SKM-1 (cell line): ENCODE data around the gene SLC25A25.
A peak's percentile ranks its signal among the peaks of the same experiment; 100 is the strongest.
"Not testable (repeated sequence)": the region's sequence is repeated elsewhere in the genome, so short reads cannot be mapped to it uniquely, and the experiment has no call there.

Source experiments
- DNase-seq: peaks from one replicate; lab custom pipeline; 2025; ENCODE audit not compliant: unreplicated experiment; lab: John Stamatoyannopoulos, UW

The SLC25A25 gene

DNA sequence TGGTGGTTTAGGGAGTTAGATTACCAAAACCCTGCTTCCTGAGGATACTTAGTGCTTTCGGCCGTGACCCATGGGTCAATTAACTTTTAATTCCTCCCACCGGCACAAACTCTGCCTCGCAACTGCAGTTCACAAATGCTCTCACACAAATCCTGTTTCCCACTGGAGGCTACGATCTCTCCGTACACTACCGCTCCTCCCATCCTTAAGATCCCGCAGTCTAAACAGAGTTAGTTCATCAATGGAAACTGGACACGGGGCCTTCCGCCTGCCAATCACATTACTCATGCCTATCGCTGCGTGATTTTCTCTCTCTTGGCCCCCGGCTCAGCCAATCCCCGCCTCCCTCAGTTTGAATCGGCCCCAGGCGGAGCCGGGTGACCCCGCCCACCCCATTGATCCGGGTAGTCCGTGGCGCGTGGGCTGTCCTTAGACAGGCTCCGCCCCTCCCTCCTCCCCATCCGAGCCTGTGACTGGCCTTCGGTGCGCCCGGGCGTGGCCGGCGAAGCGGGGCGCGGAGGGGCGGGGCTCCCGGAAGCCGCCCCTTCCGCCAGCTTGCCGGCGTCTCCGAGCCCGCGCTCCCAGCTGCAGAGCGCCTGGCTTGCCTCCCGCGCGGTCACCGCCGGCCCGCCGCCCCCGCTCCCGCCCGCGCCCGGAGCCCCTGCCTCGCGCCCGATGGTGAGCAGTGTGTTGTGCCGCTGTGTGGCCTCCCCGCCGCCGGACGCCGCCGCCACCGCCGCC lies at the start of gene SLC25A25:
Gene SLC25A25 (plus strand): TSS at position 588 of the 741 bp plus-strand sequence. CDS start 88 bp downstream, at position 676.
- DNase-seq = peak; percentile 98

GRCh38 chr9:128020692-128021091 lies 47.3 kb upstream of the SLC25A25 start:
- DNase-seq = no peak

GRCh38 chr9:128021098-128021497 lies 46.9 kb upstream of the SLC25A25 start:
- DNase-seq = no peak

DNA sequence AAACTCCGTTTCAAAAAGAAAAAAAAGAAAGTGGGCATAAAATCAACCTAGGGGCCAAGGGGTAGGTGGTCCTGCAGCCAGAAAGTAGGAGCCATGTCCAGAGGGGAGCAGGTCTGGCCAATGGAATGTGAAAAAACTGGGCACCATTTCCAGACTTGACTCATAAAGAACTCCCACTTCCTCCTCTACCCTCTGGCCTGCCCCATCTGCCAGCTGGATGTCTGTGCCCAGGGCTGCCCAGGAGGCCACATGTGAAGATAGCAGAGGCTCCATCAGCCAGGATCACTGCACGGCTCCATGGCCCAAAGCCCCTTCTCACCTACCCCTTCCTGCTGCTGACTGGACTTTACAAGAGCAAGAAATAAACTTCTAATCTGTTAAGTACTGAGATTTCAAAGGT lies 45.1 kb upstream of the SLC25A25 start:
- DNase-seq = no peak

- DNase-seq = not testable (repeated sequence)
Measured at GRCh38 chr9:128023671-128024070, 44.4 kb upstream of the SLC25A25 start.

GRCh38 chr9:128024761-128025308 lies 43.2 kb upstream of the SLC25A25 start:
- DNase-seq = no peak

DNA sequence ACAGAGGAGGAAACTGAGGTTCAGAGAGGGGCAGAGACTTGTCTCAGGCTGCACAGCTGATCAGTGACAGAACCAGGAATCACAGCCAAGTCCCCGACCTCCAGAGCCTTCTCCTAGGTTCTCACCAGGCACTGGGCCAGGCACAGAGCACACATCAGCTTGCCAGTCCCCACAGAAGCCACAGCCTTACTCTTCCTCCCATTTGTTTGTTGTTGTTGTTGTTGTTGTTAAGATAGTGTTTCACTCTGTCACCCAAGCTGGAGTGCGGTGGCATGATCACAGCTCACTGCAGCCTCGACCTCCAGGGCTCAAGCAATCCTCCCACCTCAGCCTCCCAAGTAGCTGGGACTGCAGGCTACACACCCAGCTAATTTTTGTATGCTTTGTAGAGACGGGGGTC lies 42.3 kb upstream of the SLC25A25 start:
- DNase-seq = no peak

DNA sequence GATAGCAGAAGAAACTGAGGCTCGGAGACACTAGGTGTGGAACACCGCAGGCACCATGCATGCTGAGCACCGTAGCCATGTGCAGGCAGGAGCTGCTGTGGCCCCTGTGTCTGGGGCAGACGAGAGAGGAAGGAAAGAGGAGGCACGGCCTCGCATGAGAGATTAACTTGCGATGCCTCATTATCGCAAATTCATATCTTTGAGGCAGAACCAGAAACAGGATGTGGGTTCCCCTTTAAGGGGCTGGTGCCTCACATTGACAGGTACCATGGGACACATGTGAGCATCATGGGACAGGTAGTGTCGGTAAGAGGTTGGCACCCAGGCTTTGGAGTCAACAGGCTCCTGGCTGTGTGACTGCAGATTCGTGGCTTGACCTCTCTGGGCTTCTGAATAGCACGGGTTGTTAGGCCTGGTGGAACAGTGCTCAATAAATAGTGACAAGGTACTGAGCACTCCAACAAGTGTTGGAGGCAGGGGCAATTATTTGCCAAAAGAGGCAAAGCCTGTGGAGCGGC lies 41.7 kb upstream of the SLC25A25 start:
- DNase-seq = no peak

- DNase-seq = peak; percentile 37
Measured at GRCh38 chr9:128026773-128027541, 41.1 kb upstream of the SLC25A25 start.

DNA sequence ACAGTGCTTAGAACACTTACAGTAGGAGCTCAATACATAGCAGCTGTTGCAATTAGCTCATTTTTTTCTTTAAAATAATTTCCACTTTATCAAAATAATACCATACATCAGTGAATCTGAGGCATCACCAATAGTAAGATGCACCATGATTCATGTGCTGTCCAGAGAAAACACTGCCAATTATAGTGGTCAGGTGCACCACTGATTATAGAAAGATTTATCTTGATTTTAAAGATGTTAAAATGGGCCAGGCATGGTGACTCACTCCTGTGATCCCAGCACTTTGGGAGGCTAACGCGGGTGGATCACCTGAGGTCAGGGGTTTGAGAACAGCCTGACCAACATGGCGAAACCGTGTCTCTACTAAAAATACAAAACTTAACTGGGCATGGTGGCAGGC lies 40.3 kb upstream of the SLC25A25 start:
- DNase-seq = no peak

- no peak for DNase-seq
Measured at GRCh38 chr9:128033609-128034008, 34.4 kb upstream of the SLC25A25 start.

GRCh38 chr9:128034821-128035652 lies 33.0 kb upstream of the SLC25A25 start:
- DNase-seq = peak; percentile 34

- not testable (repeated sequence) for DNase-seq
Measured at GRCh38 chr9:128036522-128036921, 31.5 kb upstream of the SLC25A25 start.

- not testable (repeated sequence) for DNase-seq
Measured at GRCh38 chr9:128040783-128041182, 27.2 kb upstream of the SLC25A25 start.

DNA sequence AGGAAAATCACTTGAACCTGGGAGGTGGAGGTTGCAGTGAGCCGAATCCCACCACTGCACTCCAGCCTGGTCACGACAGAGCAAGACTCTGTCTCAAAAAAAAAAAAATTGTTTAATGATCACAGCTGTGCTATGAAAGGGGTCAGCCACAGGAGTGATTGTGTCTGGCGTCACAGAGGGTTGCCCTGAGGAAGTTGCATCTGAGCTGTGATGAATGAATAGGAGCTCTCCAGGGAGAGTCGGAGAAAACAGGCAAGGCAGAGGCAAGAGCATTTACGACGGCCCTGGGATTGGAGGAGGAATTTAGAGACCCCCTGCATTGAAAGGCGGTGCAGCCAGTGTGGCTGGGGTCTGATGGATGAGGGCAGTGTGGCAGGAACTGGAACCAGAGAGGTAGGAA lies 26.0 kb upstream of the SLC25A25 start:
- DNase-seq = no peak

DNA sequence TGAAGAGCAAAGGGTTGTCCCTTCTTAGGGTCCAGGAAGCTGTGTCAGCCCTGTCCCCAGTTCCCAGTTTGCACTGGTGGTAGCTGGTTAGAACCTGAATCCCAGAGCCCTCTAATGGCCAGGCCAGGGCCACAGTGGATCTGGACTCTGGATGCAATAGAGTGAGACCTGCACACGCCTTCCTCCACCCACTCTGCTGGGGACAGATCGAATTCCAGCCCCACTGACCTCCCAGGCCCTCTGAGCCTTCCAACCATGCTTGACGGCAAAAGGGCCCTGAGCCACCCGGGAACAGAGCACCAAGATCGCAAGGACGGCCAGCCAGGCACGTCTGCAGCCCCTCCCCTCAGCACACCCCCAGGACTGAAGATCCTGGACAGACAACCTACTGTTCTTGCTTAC lies 24.6 kb upstream of the SLC25A25 start:
- no peak for DNase-seq

- not testable (repeated sequence) for DNase-seq
Measured at GRCh38 chr9:128045409-128045808, 22.6 kb upstream of the SLC25A25 start.

- no peak for DNase-seq
Measured at GRCh38 chr9:128045831-128046230, 22.2 kb upstream of the SLC25A25 start.

DNA sequence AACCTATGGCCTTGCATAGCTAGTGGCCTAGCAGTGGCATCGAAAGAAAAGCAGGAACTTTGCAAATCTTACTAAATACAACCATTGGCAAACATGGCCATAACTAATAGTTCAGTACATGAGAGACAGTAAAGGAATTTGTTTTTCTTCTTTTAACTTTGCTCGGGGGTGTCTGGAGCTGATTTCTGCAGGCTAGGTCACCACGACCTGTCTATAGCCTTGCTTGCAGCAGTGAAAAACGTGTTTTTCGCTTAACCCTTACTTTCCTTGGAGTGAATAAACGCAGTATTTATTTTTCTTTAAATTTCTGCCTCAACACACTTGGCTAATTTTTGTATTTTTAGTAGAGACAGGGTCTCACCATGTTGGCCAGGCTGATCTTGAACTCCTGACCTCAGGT lies 20.8 kb upstream of the SLC25A25 start:
- DNase-seq = no peak

DNA sequence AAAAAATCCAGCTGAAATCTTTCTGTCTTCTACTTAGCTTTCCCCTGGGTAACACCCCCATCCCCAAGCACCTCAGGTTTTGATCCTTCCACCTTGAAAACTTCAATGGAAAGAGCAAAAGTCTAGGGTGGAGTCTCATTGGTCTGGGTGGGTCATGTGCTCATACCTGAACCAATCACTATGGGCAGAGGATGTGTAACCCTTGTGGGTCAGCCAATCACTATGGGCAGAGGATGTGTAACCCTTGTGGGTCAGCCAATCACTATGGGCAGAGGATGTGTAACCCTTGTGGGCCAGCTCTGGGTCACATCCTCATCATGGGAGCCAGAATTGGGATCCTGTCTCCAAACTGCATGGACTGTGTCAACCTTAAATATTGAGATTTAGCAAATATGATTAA lies 19.4 kb upstream of the SLC25A25 start:
- no peak for DNase-seq

DNA sequence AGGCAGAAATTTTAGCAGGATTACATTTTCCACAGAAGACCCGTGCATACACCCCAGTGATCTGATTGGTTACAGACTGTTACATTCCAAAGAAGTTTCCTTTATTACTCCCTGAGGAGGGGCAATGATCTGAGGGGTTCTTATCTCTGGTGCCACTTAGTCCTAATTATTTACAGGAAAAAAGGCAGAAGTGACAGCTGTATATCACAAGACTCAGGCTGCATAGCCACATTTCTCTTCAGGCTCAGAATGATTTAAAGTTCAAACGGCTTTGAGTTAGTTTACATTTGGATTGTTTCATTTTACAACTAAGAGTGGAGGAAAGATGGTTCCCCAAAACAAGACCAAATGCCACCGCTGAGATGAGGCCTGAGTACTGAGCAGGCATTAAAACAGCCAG lies 18.2 kb upstream of the SLC25A25 start:
- DNase-seq = no peak
